K562 (cell line): Measurements from ENCODE around the gene CMSS1. TPM values are rescaled to one million over a fixed set of nuclear protein-coding genes. Genes with fewer than 3 reads are reported as not detected.

Experiments
- ATAC-seq: fragments of 200-7000 bp; cut with Tn5 transposase; 3 replicates; pipeline ENCODE4 v1.9.1; 2020; ENCODE audit warnings: moderate library complexity
- BruUV-seq: library from RNA; stranded (reverse); fragments of 400-500 nt; replicated peaks from 2 replicates; lab custom pipeline; 2021; lab: Mats Ljungman, UMichigan
- CTCF ChIA-PET: fragments of 300-600 bp; formaldehyde crosslinking; extraction: SDS; loops from one replicate; lab custom pipeline; 2021; ENCODE audit warnings: low intra/inter-chr PET ratio; lab: Yijun Ruan, JAX
- POLR2A ChIA-PET: fragments of 300-600, 350-650 bp; sonication (Branson Sonifier 250); formaldehyde crosslinking; extraction: SDS; loops from one replicate; lab custom pipeline; 2021; ENCODE audit warnings: antibody characterized with exemption, inconsistent platforms; lab: Yijun Ruan, JAX
- DNase-seq, 4 experiments: peaks; one replicate each; pipeline versions ENCODE4 v3.0.0 to v3.0.0-alpha.2; 2011 to 2018; ENCODE audit warnings: low spot score in 3 of 4, mixed read lengths in 3 of 4; ENCODE audit errors: extremely low read depth in 1 of 4
- FAIRE-seq: peaks from 2 replicates; lab custom pipeline; 2011; peaks lifted over from hg19 to GRCh38; lab: Jason Lieb, UNC
- H2AFZ ChIP-seq: 2 replicates; pipeline ENCODE4 v1.6.0; 2011; ENCODE audit warnings: low read depth, low read length, control low read depth, inconsistent platforms
- H3K27ac ChIP-seq: fragments of 200-600 bp; 3 replicates; pipeline ENCODE4 v1.8.0; 2011; ENCODE audit warnings: low read depth, mild to moderate bottlenecking, control low read depth, inconsistent platforms, low read length, moderate library complexity, mixed read lengths; ENCODE audit errors: extremely low read depth
- H3K27me3 ChIP-seq, 2 experiments: fragments of 300-600 bp in 1 of 2; 2 replicates in 1 of 2; 3 replicates in 1 of 2; pipeline versions ENCODE4 v1.6.0 to v1.8.0; 2011; ENCODE audit warnings: inconsistent platforms in 2 of 2, low read length in 2 of 2, mild to moderate bottlenecking in 1 of 2, mixed read lengths in 1 of 2, moderate library complexity in 1 of 2; ENCODE audit not compliant: control insufficient read depth in 2 of 2, insufficient read depth in 2 of 2
- H3K36me3 ChIP-seq: fragments of 300-600 bp; 3 replicates; pipeline ENCODE4 v1.8.0; 2011; ENCODE audit warnings: mild to moderate bottlenecking, low read length, inconsistent platforms; ENCODE audit not compliant: control insufficient read depth, insufficient read depth
- H3K4me1 ChIP-seq, 2 experiments: fragments of 200-600 bp in 1 of 2; replicated peaks in 1 of 2; 2 replicates in 1 of 2; 3 replicates in 1 of 2; pipeline versions ENCODE4 v1.5.1 to v1.8.0; 2011; ENCODE audit warnings: inconsistent platforms in 2 of 2, low read length in 2 of 2, mild to moderate bottlenecking in 1 of 2, mixed read lengths in 1 of 2, moderate library complexity in 1 of 2; ENCODE audit not compliant: control insufficient read depth in 2 of 2, insufficient read depth in 2 of 2
- H3K4me2 ChIP-seq: 2 replicates; pipeline ENCODE4 v1.6.1; 2011; ENCODE audit warnings: low read length, control low read depth, inconsistent platforms, mixed read lengths; ENCODE audit not compliant: insufficient read depth
- H3K4me3 ChIP-seq: fragments of 200-600 bp; sonication (generic), shearing (Covaris generic); 2 replicates; pipeline ENCODE4 v1.5.1; 2016; ENCODE audit warnings: control low read depth, inconsistent platforms
- H3K79me2 ChIP-seq: fragments of 200-600 bp; 3 replicates; pipeline ENCODE4 v1.8.0; 2011; ENCODE audit warnings: low read length, inconsistent platforms; ENCODE audit not compliant: control insufficient read depth, insufficient read depth
- H3K9ac ChIP-seq, 2 experiments: 2 replicates each; pipeline versions ENCODE4 v1.6.0 to v1.6.1; 2011; ENCODE audit warnings: low read depth in 2 of 2, low read length in 2 of 2, control low read depth in 1 of 2, inconsistent platforms in 1 of 2, mild to moderate bottlenecking in 1 of 2, mixed read lengths in 1 of 2; ENCODE audit not compliant: insufficient read depth in 1 of 2
- H3K9me1 ChIP-seq: one replicate; pipeline ENCODE4 v1.6.0; 2011; ENCODE audit warnings: inconsistent platforms, mild to moderate bottlenecking, low read length, moderate library complexity; ENCODE audit not compliant: control insufficient read depth, insufficient read depth
- H3K9me3 ChIP-seq: replicated peaks from 2 replicates; pipeline ENCODE4 v1.5.1; 2011; ENCODE audit warnings: low read depth, low read length, inconsistent platforms; ENCODE audit not compliant: control insufficient read depth, insufficient read depth
- H4K20me1 ChIP-seq: replicated peaks from 2 replicates; pipeline ENCODE4 v1.6.1; 2011; ENCODE audit warnings: low read length, inconsistent platforms, mixed read lengths; ENCODE audit not compliant: control insufficient read depth, insufficient read depth
- CTCF ChIP-seq, 3 experiments: IDR thresholded peaks in 2 of 3; conservative IDR thresholded peaks in 1 of 3; 2 replicates each; pipeline ENCODE4 v1.5.1; 2011 to 2012; ENCODE audit warnings: low read length in 3 of 3, mild to moderate bottlenecking in 3 of 3, control low read depth in 2 of 3, improper control_type of control experiment in 1 of 3, inconsistent platforms in 1 of 3, low read depth in 1 of 3, mixed read lengths in 1 of 3, moderate library complexity in 1 of 3; ENCODE audit not compliant: insufficient read depth in 2 of 3
- HMGXB4 ChIP-seq: sonication (generic); formaldehyde crosslinking; IDR thresholded peaks from 2 replicates; pipeline ENCODE4 v1.8.1; 2023; ENCODE audit warnings: mild to moderate bottlenecking, missing genetic modification reagents
- NFE2 ChIP-seq: IDR thresholded peaks from 2 replicates; pipeline ENCODE4 v1.6.1; 2014; ENCODE audit warnings: antibody characterized with exemption, low read depth
- WGBS: fragments of 100-300 bp; shearing (Covaris generic); methylation state at CpG from one replicate; pipeline ENCODE4 v1.1.6; 2016; ENCODE audit warnings: low coverage, mixed read lengths; ENCODE audit not compliant: insufficient coverage; ENCODE audit errors: missing lambda C conversion rate; 5-methylcytosine and 5-hydroxymethylcytosine counted together
- in situ Hi-C: fragments of 300-500 bp; cut with MboI; formaldehyde crosslinking; loops from 4 replicates; pipeline ENCODE4 v1.15.0; 2018; ENCODE audit warnings: inconsistent platforms, mixed read lengths
- intact Hi-C: fragments of 100-400 bp; cut with micrococcal nuclease; formaldehyde crosslinking; loops from 2 replicates; pipeline ENCODE4 v1.14.2; 2022
- polyA plus RNA-seq, 8 experiments: library from polyadenylated mRNA; depleted of rRNA in 4 of 8; stranded (reverse) in 5 of 8; unstranded in 3 of 8; fragments of >200 nt; fragmentation: Nextera tagmentation in 2 of 8; fragmentation: Illumina TruSeq in 1 of 8; extraction: Ambion mirVana in 2 of 8; extraction: Trizol in 1 of 8; gene quantifications; 2 replicates each; pipeline versions ENCODE4 v1.2.1 to v1.2.3, GENCODE V29; 2011 to 2014; ENCODE audit warnings: inconsistent platforms in 1 of 8, missing spikeins in 1 of 8
- total RNA-seq, 7 experiments: library from RNA; depleted of rRNA in 6 of 7; stranded (reverse); fragments of >200 nt in 6 of 7; fragmentation: Illumina TruSeq in 2 of 7; extraction: Trizol in 2 of 7; gene quantifications; 2 replicates each; pipeline versions ENCODE4 v1.2.1 to v1.2.3, GENCODE V29; 2011 to 2021; ENCODE audit warnings: low replicate concordance in 1 of 7

Gene CMSS1
- total and polyA plus RNA-seq, 9 of the 15 experiments (the other 6 are each of a cell fraction or from before 2014, with no cell fraction given): 46.9 to 109 (median 72.3) TPM

- ChIA-PET POLR2A (interaction anchor here (1.1 kb wide), 1 partner anchor 17 kb away, joined by 3 read pairs; no protein-coding TSS in a partner anchor), CTCF (no interaction called here)
- Histone ChIP-seq H3K4me1 (no peaks in the 10 kb centered on the region), H3K27ac (no peak overlapping the region), H3K9me3 (no peaks in the 10 kb centered on the region), H3K79me2 (peaks cover 48% of the 10 kb centered on the region), H3K4me2 (no peak overlapping the region), H3K9ac (no peak overlapping the region), H3K27me3 (no peaks in the 10 kb centered on the region), H3K36me3 (peaks cover 2% of the 10 kb centered on the region; the same call in 1 of the 3 replicates), H4K20me1 (no peaks in the 10 kb centered on the region), H3K4me3 (no peak overlapping the region), H2AFZ (no peak overlapping the region)
- in situ Hi-C loops: no loop called here
- no TSS peak for BruUV-seq
- TF ChIP-seq NFE2 (no peak), HMGXB4 (CRISPR knock-in tag) (no peak), CTCF (IDR thresholded peaks at IDR 0.05 in 2 of 3, conservative IDR thresholded peaks at IDR 0.05 in 1 of 3; ENCODE audit: insufficient read depth in 2 of 3, low read depth in 1 of 3, low read length in 3 of 3) (no peak)
- TF ChIP-seq, all 486 proteins: peak for 0
- FAIRE-seq (no peak), DNase-seq (no peak), ATAC-seq (no peak)
- no CpG with 5 or more reads among the region's 1 CpG for WGBS
- intact Hi-C loops: no loop called here
- H3K9me1 ChIP-seq: no peaks in the 10 kb centered on the region
Observed at GRCh38 chr3:99854756-99855298, 37.2 kb downstream of the CMSS1 start.
